Measurements from ENCODE around the gene SLC9B2. TPM values are rescaled to one million over a fixed set of nuclear protein-coding genes. Genes with fewer than 3 reads are reported as not detected.

SLC9B2 gene
- total RNA-seq, 1 experiment from 2014 or later, result 22.1 TPM

DNA sequence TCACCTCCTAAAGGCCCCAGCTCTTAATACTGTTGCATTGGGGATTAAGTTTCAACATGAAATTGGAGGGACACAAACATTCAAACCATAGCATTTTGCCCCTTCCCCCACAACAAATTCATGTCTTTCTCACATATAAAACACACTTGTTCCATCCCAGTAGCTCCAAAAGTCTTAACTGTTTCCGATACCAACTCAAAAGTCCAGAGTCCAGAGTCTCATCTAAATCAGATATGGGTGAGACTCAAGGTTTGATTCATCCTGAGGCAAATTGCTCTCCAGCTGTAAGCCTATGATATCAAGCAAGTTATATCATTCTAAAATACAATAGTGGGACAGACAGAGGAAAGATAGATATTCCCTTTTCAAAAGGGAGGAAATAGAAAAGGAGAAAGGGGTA is 65.8 kb downstream of the SLC9B2 start:
- DNase-seq, result no peak
- ChIA-PET POLR2A (no interaction called here), CTCF (no interaction called here)
- H3K27ac Mint-ChIP-seq (ENCODE audit: unreplicated experiment), result no peak overlapping the region
- no peaks in the 10 kb centered on the region for H3K9me3 ChIP-seq
- intact Hi-C loops (cut with micrococcal nuclease; ENCODE audit: unreplicated experiment), result loop anchor here (10.0 kb wide), 1 partner anchor 666 kb away; the partner anchor contains the start of gene SLC39A8
- no peak overlapping the region for H3K4me3 Mint-ChIP-seq (ENCODE audit: unreplicated experiment)
- no peaks in the 10 kb centered on the region for H3K4me1 Mint-ChIP-seq (ENCODE audit: low read depth, unreplicated experiment)
- H3K4me3 ChIP-seq (ENCODE audit: low read depth, low read length), result no peak overlapping the region
- TF ChIP-seq, protein P1, sequence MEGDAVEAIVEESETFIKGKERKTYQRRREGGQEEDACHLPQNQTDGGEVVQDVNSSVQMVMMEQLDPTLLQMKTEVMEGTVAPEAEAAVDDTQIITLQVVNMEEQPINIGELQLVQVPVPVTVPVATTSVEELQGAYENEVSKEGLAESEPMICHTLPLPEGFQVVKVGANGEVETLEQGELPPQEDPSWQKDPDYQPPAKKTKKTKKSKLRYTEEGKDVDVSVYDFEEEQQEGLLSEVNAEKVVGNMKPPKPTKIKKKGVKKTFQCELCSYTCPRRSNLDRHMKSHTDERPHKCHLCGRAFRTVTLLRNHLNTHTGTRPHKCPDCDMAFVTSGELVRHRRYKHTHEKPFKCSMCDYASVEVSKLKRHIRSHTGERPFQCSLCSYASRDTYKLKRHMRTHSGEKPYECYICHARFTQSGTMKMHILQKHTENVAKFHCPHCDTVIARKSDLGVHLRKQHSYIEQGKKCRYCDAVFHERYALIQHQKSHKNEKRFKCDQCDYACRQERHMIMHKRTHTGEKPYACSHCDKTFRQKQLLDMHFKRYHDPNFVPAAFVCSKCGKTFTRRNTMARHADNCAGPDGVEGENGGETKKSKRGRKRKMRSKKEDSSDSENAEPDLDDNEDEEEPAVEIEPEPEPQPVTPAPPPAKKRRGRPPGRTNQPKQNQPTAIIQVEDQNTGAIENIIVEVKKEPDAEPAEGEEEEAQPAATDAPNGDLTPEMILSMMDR (IDR thresholded peaks at IDR 0.05; ENCODE audit: insufficient read depth in 1 of 2, low read depth in 1 of 2, low read length in 1 of 2, severe bottlenecking in 1 of 2, unreplicated experiment in 1 of 2), result no peak
- peaks cover 1% of the 10 kb centered on the region for H3K27me3 Mint-ChIP-seq (ENCODE audit: insufficient read depth, unreplicated experiment)
- no peaks in the 10 kb centered on the region for H3K36me3 ChIP-seq (ENCODE audit: control insufficient read depth, insufficient read depth, low read length)
- no TSS peak for BruUV-seq (replicated peaks)
- no peaks in the 10 kb centered on the region; the same call in 1 of the 2 replicates for H3K4me1 ChIP-seq
- H3K9me3 Mint-ChIP-seq (ENCODE audit: unreplicated experiment), result no peaks in the 10 kb centered on the region
- H3K36me3 Mint-ChIP-seq (ENCODE audit: insufficient read depth, unreplicated experiment), result no peaks in the 10 kb centered on the region
- no peaks in the 10 kb centered on the region for H3K27me3 ChIP-seq (replicated peaks; ENCODE audit: control insufficient read depth, insufficient read depth, low read length)

DNA sequence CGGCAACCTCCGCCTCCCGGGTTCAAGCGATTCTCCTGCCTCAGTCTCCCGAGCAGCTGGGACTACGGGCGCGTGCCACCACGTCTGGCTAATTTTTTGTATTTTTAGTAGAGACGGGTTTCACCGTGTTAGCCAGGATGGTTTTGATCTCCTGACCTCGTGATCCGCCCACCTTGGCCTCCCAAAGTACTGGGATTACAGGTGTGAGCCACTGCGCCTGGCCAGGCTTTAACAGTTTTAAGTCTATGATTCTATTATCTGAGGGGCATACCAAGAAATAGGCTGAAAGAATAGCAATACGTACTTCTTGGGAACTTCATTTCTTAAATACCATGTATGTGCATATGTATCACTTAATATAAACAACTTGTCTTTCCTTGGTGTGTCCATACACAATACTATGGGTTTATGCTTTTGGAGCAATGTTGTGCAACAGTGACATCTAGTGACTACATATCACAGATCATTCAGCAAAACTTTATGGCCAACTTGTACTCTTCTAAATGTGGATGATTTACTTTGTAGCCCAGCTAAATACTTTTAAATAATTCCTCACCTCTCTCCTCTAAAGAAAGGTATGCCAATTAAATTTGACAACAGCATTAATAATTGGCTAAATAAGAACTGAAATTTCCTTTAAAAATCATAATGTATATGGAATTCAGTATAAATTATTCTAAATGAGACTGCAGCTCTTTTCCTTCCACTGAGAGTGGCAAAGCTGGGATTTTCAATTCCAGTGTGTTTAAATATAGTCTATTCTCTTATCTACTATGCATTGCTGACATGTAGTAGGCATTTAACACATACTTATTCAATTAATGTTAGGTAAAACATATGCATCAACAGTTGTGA is 67.5 kb downstream of the SLC9B2 start:
- CTCF ChIA-PET, result interaction anchor here (1.2 to 1.5 kb wide), 2 partner anchors 278 to 389 kb away, joined by 3 to 10 read pairs; no protein-coding TSS in a partner anchor

DNA sequence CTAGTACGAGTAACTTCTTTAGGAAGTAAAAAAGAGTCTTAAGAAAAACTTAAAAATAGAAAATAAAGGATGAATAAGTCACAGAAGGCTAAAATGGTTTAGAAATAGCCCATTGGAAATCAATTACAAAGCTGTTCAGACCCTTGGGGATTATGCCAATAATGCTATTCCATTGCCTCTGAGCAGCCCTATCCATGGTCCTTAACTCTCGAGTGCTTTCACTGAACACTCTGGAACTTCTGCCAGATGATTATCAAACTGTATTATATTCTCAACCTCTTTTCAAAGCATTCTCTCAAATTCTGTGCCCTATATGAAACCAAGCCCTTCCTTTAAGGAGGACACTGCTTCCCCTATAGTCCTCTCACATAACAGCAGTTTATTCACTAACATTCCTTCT is 74.0 kb downstream of the SLC9B2 start:
- intact Hi-C loops (cut with micrococcal nuclease; ENCODE audit: unreplicated experiment), result no loop called here
- CTCF ChIA-PET, result no interaction called here

More for the DNA sequence above, 67.5 kb downstream of the SLC9B2 start:
- TF ChIP-seq, protein P1 (IDR thresholded peaks at IDR 0.05; ENCODE audit: insufficient read depth in 1 of 2, low read depth in 1 of 2, low read length in 1 of 2, severe bottlenecking in 1 of 2, unreplicated experiment in 1 of 2), result peak; percentile 62 to 68
- BruUV-seq (replicated peaks), result no TSS peak
- no peak overlapping the region for H3K4me3 Mint-ChIP-seq (ENCODE audit: unreplicated experiment)
- no peaks in the 10 kb centered on the region for H3K27me3 ChIP-seq (replicated peaks; ENCODE audit: control insufficient read depth, insufficient read depth, low read length)
- no peaks in the 10 kb centered on the region for H3K4me1 Mint-ChIP-seq (ENCODE audit: low read depth, unreplicated experiment)
- DNase-seq, result peak in 1 of 2 experiments; percentile 58
- no peak overlapping the region for H3K27ac Mint-ChIP-seq (ENCODE audit: unreplicated experiment)
- H3K36me3 Mint-ChIP-seq (ENCODE audit: insufficient read depth, unreplicated experiment), result no peaks in the 10 kb centered on the region
- H3K27me3 Mint-ChIP-seq (ENCODE audit: insufficient read depth, unreplicated experiment), result peaks cover 2% of the 10 kb centered on the region
- no peaks in the 10 kb centered on the region; the same call in 1 of the 2 replicates for H3K4me1 ChIP-seq
- intact Hi-C loops (cut with micrococcal nuclease; ENCODE audit: unreplicated experiment), result loop anchor here (1.0 to 5.0 kb wide), 7 partner anchors 82 to 578 kb away; partner anchors contain the start of genes CISD2 and MANBA
- POLR2A ChIA-PET, result no interaction called here
- H3K9me3 ChIP-seq, result no peaks in the 10 kb centered on the region
- H3K9me3 Mint-ChIP-seq (ENCODE audit: unreplicated experiment), result no peaks in the 10 kb centered on the region
- no peak overlapping the region for H3K4me3 ChIP-seq (ENCODE audit: low read depth, low read length)
- H3K36me3 ChIP-seq (ENCODE audit: control insufficient read depth, insufficient read depth, low read length), result no peaks in the 10 kb centered on the region

More for the DNA sequence above, 74.0 kb downstream of the SLC9B2 start:
- BruUV-seq (replicated peaks), result no TSS peak
- no peak overlapping the region for H3K4me3 Mint-ChIP-seq (ENCODE audit: unreplicated experiment)
- DNase-seq, result no peak
- H3K9me3 ChIP-seq, result no peaks in the 10 kb centered on the region
- H3K36me3 Mint-ChIP-seq (ENCODE audit: insufficient read depth, unreplicated experiment), result peaks cover 8% of the 10 kb centered on the region
- no peak overlapping the region for H3K4me3 ChIP-seq (ENCODE audit: low read depth, low read length)
- no peaks in the 10 kb centered on the region for H3K4me1 ChIP-seq
- no peaks in the 10 kb centered on the region for H3K4me1 Mint-ChIP-seq (ENCODE audit: low read depth, unreplicated experiment)
- H3K27me3 Mint-ChIP-seq (ENCODE audit: insufficient read depth, unreplicated experiment), result peaks cover 2% of the 10 kb centered on the region
- no peak overlapping the region for H3K27ac Mint-ChIP-seq (ENCODE audit: unreplicated experiment)
- H3K36me3 ChIP-seq (ENCODE audit: control insufficient read depth, insufficient read depth, low read length), result no peaks in the 10 kb centered on the region
- TF ChIP-seq, protein P1 (IDR thresholded peaks at IDR 0.05; ENCODE audit: insufficient read depth in 1 of 2, low read depth in 1 of 2, low read length in 1 of 2, severe bottlenecking in 1 of 2, unreplicated experiment in 1 of 2), result no peak
- peaks cover 9% of the 10 kb centered on the region for H3K9me3 Mint-ChIP-seq (ENCODE audit: unreplicated experiment)
- H3K27me3 ChIP-seq (replicated peaks; ENCODE audit: control insufficient read depth, insufficient read depth, low read length), result no peaks in the 10 kb centered on the region
- POLR2A ChIA-PET, result no interaction called here

All from Caco-2 (cell line).